ENCODE results near the gene NDC80.
A peak's percentile ranks its signal among the peaks of the same experiment; 100 is the strongest.
"Not testable (repeated sequence)": the region's sequence is repeated elsewhere in the genome, so short reads cannot be mapped to it uniquely, and the experiment has no call there.

NDC80 gene

DNA sequence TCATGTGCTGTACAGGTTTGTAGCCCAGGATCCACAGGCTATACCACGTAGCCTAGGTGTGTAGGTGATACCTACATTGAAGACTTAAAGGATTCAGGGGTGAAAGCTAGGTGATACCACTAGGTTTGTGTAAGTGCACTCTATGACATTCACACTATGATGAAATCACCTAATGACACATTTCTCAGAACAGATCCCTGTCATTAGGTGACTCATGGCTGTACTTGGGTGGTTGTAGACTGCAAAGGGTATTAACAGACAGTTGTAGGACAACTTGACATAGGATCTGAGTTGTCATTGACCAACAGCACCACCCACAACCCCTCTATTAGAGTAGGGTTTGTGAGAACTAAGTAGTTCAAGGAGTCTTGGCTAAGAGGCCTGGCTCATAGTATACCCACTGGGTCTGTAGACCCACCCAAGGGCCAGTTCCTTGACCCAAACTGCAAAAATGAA, 56.5 kb downstream of the NDC80 start:
- no peak for DNase-seq (ENCODE audit: low spot score)

DNA sequence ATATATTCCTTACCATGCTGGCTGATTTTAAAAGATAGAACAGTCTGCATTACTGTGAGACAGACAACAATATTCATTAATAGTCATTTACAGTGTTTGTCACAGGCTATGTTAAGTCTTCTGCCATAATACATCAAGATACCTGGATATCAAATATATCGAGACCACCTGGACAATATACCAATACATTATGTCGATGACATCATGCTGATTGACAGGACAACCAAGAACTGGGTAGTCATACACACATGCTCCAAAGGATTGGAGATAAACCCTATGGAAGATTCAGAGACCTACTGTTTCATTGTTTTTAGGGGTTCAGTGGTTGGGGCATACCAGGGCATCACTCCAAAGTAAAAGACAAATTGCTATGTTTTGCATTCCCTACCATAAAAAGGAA, 57.6 kb downstream of the NDC80 start:
- DNase-seq (ENCODE audit: low spot score): no peak

DNA sequence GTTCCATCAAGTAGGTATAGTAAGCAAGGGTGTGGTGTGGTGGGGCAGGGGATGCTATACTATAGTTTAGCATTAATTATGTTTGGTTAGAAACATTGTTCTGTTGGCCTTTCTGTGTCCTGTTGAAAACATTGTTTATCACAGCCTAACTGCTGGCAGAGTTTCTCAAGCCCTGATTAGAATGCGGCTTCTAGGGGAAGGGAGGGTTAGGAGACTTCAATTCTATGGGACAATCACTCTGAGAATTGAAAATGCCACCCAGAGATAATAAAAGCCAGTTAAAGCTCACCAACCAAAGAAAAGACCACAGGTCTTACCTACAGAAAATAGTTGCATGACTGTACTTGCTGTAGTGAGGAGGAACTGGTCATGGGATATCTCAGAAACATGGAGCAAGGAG, 64.2 kb downstream of the NDC80 start:
- DNase-seq (ENCODE audit: low spot score): no peak

DNA sequence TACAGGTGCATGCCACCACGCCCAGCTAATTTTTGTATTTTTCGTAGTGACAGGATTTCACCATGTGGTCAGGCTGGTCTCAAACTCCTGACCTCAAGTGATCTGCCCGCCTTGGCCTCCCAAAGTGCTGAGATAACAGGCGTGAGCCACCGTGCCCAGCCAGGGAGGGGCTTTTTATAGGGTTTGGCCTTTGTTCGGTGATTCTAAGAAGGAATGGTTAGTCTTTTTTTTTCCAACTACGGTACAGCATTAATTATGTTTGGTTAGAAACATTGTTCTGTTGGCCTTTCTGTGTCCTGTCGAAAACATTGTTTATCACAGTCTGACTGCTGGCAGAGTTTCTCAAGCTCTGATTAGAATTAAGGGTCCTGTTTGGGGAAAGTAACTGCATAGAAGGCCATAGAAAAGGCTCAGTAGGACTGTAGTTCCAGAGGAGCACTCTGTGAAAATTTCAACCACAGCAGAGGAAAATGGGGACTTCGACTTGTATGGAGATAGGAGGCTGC, 64.8 kb downstream of the NDC80 start:
- DNase-seq (ENCODE audit: low spot score): no peak

DNA sequence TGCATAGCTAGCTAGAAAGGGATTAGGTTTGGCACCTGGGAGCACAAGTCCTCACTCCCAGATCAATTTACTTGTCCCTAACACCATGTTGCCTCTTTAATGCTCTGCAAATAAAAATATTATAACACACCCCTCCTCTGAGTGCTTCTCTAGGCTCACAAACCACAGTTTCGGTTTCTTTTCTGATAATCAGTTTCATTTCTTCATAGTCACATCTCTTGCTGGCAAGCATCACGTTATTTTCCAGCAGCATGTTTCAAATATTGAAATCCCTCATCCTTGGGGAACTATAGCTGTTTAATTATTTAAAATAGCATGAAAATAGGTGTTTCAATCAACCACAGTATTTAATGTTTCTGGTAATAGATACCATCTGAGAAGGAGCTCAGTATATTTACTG, 70.3 kb downstream of the NDC80 start:
- DNase-seq (ENCODE audit: low spot score): no peak

DNA sequence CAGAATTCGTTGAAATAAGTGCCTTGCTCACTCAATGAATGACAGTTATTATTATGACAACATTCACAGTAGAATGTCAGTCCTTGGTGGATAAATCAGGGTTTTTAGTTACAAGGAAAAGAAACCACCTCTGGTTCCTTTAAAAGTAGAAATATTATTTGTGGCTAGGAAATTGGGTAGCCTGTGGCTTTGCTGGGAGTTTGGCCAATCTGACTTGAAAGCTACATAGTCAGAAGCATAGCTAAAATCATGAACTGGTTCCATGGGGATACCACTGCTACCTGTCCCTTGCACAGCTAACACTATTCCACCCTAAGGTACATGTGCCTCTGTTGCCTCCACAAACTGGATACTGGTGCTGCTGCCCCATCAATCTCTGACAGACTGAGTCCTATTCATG, 71.4 kb downstream of the NDC80 start:
- DNase-seq (ENCODE audit: low spot score): no peak

- no peak for DNase-seq (ENCODE audit: low spot score)
Measured at GRCh38 chr18:2644535-2644934, 73.2 kb downstream of the NDC80 start.

DNA sequence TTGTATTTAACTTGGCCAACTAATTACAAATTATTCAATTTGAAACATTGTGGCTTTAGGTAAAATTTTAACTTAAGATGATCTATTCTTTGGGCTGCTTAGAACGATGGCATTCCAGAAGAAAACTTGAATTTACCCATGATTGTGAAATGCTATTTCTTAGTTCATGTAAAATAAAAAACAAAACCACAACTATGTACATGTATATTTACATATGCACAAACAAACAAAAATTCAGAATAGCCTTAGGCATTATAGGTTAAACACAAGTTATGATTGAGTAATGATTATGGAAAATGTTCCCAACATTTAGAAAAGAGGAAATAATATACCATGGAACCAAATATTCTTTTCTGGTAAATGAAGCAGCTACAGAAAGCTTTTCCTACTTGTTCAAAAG, 80.6 kb downstream of the NDC80 start:
- DNase-seq (ENCODE audit: low spot score): no peak

DNA sequence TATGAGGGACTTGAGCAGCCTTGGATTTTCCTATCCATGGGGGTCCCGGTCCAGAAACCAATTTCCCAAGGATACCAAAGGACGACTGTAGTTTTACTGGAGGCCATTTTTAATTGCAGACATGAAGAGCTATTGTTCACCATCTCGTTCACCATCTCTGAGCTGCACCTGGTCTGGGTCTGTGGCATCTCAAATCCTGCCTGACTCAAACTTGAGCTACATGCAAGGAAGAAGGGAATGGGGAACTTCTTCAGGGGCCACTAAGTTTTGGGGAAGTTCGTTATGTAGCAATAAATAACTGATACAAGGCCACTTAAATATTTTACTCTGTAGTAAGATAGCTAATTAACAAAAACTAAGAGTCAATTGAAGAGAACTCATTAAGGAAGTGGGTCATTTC, 82.1 kb downstream of the NDC80 start:
- no peak for DNase-seq (ENCODE audit: low spot score)

DNA sequence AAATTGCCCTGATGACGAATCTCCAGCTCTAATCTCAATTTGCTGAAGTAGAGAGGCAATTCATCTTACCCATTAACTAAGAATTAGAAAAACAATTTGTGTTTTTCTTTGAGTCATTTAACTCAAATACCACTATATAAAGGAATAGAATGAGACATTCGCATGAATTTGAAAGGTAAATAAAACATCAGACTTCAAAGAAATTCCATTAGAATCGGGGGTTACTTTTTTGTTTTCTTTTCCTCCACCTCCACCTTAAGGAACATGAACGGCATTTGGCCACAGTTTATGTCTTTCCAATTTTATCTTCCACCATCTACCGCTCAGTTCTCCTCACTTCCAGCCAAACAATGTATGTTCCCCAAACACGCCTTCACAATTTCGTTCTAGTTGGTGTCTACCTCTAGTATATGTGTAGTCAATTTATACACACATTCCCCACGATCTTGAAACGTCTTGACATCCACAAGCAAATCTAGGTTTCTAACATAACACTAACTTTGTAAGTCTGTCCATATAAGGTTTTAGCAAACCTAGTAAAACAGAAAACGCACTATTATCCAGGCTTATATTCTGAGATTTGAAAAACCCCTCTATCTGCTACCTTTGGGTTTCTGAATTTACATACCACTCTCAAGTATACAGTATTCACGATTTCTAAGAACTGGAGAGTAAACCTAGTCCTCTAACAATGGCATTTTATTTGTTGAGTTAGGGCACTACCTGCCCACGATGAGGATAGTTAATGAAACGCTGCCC, 83.0 kb downstream of the NDC80 start:
- DNase-seq (ENCODE audit: low spot score): peak; percentile 29

DNA sequence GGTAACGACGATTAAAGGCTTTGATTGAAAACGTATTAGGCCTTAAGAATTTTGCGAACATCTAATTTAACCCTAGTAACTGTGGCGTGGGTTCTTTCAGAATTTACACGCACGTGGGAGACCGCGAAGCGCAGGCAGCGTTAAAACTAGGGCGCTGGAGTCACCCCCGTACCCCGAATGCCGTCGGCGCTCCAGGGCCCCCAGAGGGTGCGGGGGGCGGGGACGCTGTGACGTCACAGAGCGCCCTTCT, 83.5 kb downstream of the NDC80 start:
- no peak for DNase-seq (ENCODE audit: low spot score)

GRCh38 chr18:2655178-2655953, 84.0 kb downstream of the NDC80 start, which contains the start of gene SMCHD1:
Gene SMCHD1, plus strand, starts transcription at chr18:2655726. Its CDS starts 350 bp downstream, at chr18:2656076.
- peak; percentile 78 for DNase-seq (ENCODE audit: low spot score)

GRCh38 chr18:2655954-2656236, 84.5 kb downstream of the NDC80 start:
- DNase-seq (ENCODE audit: low spot score): no peak

GRCh38 chr18:2656237-2656980, 85.1 kb downstream of the NDC80 start:
- DNase-seq (ENCODE audit: low spot score): peak; percentile 17

GRCh38 chr18:2656981-2657512, 85.7 kb downstream of the NDC80 start:
- DNase-seq (ENCODE audit: low spot score): no peak

GRCh38 chr18:2657788-2658458, 86.6 kb downstream of the NDC80 start:
- no peak for DNase-seq (ENCODE audit: low spot score)

- DNase-seq (ENCODE audit: low spot score): not testable (repeated sequence)
Measured at GRCh38 chr18:2660849-2661248, 89.5 kb downstream of the NDC80 start.

- DNase-seq (ENCODE audit: low spot score): not testable (repeated sequence)
Measured at GRCh38 chr18:2662288-2662687, 90.9 kb downstream of the NDC80 start.

DNA sequence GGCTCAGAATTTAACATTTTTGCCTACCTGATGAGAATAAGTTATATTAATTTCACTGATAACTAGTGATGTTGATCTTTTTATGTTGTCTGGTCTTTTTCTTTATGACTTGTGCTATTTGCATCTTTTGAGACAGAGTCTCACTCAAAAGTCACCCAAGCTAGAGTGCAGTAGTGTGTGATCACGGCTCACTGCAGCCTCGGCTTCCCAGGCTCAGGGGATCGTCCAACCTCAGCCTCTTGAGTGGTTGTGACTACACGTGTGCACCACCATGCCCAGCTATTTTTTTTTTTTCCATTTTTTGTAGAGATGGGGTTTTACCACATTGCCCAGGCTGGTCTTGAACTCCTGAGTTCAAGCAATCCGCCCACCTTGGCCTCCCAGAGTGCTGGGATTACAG, 91.6 kb downstream of the NDC80 start:
- DNase-seq (ENCODE audit: low spot score): no peak

Data from cerebellar cortex (tissue), 1 donor.